ENCODE results near the gene SAMHD1.
"Not testable (repeated sequence)": the region's sequence is repeated elsewhere in the genome, so short reads cannot be mapped to it uniquely, and the experiment has no call there.

GRCh38 chr20:36841030-36841429 is 110.5 kb downstream of the SAMHD1 start:
- not testable (repeated sequence) for TF ChIP-seq CTCF, POLR2A (IDR thresholded peaks at IDR 0.05)

All from esophagus squamous epithelium (tissue), 4 donors.